GM23248 (cell line): ENCODE measurements around the gene PSMA7.

Source experiments
- EZH2 ChIP-seq: fragments of 200-600 bp; sonication (generic); IDR thresholded peaks from 2 replicates; pipeline ENCODE4 v1.6.1; 2018; ENCODE audit warnings: antibody characterized with exemption, mild to moderate bottlenecking; ENCODE audit not compliant: insufficient read depth, poor library complexity, severe bottlenecking
- EZH2phosphoT487 ChIP-seq: fragments of 200-600 bp; sonication (generic); IDR thresholded peaks from 2 replicates; pipeline ENCODE4 v1.6.1; 2018; ENCODE audit warnings: antibody characterized with exemption, moderate library complexity, mild to moderate bottlenecking, low read depth; ENCODE audit not compliant: insufficient read depth

- TF ChIP-seq EZH2 (no peak), EZH2phosphoT487 (no peak)
Observed at GRCh38 chr20:62138204-62138543, 5.0 kb downstream of the PSMA7 start.
